Ascending aorta (tissue), 2 donors: Measurements from ENCODE around the gene ADGRG1. TPM values are rescaled to one million over a fixed set of nuclear protein-coding genes. Genes with fewer than 3 reads are reported as not detected.

ENCODE experiments used
- DNase-seq, 2 donors: peaks; one replicate each; pipeline ENCODE4 v3.0.0-alpha.2; 2019; ENCODE audit warnings: low spot score in 2 of 2
- H3K27ac ChIP-seq, 2 donors: fragments of 200-600 bp; sonication (generic); one replicate each; pipeline ENCODE4 v1.5.1; 2016 to 2017; ENCODE audit warnings: mild to moderate bottlenecking in 1 of 2
- H3K27me3 ChIP-seq: fragments of 200-600 bp; sonication (generic); one replicate; pipeline ENCODE4 v1.5.1; 2017
- H3K36me3 ChIP-seq, 2 donors: fragments of 200-600 bp; sonication (generic); one replicate each; pipeline ENCODE4 v1.5.1; 2016
- H3K4me1 ChIP-seq, 2 donors: fragments of 200-600 bp; sonication (generic); one replicate each; pipeline ENCODE4 v1.5.1; 2016 to 2017; ENCODE audit warnings: mild to moderate bottlenecking in 1 of 2
- H3K4me3 ChIP-seq, 2 donors: fragments of 200-600 bp; sonication (generic); one replicate each; pipeline ENCODE4 v1.5.1; 2016 to 2017; ENCODE audit warnings: mild to moderate bottlenecking in 1 of 2
- H3K9me3 ChIP-seq, 2 donors: fragments of 200-600 bp; sonication (generic); one replicate each; pipeline ENCODE4 v1.5.1; 2016
- intact Hi-C: fragments of 100-400 bp; cut with DNase I; formaldehyde crosslinking; loops from one replicate; pipeline ENCODE4 v1.15.1; 2023
- total RNA-seq: library from RNA; depleted of rRNA; stranded (reverse); fragments of >200 nt; gene quantifications from one replicate; pipeline ENCODE4 v1.1.0, GENCODE V29; 2016
- TF ChIP-seq, protein P1 (sequence below), 3 experiments: fragments of 200-600 bp in 2 of 3; fragments of 450-650 bp in 1 of 3; sonication (generic) in 2 of 3; IDR thresholded peaks; one replicate each; pipeline ENCODE4 v1.5.1; 2016 to 2019; ENCODE audit warnings: antibody characterized with exemption in 3 of 3, mild to moderate bottlenecking in 1 of 3, moderate library complexity in 1 of 3

ADGRG1 gene
- total RNA-seq, 1 donor from 2014 or later: 343 TPM

DNA sequence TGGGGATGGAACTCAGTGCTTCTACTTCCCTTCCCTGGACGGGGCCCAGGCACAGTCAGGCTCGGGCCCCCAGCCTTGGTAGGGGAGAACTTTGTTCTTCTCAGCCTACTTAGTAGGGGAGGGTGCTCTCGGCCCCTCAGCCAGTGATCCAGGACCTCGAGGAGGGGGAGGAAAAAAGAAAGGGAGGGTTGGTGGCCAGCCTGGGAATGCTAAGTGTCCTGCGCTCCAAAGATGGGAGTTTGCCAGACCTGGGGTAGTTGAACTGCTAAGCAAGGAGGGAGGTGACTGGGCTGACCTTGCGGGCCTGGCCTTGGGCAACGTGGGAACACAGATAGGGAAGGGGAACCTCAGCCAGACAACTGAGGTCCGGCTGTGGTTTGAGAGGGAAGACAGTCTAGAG is 12.2 kb downstream of the ADGRG1 start:
- no peaks in the 10 kb centered on the region for H3K36me3 ChIP-seq
- DNase-seq: no peak
- no peak overlapping the region for H3K4me3 ChIP-seq
- intact Hi-C loops: no loop called here
- no peaks in the 10 kb centered on the region for H3K9me3 ChIP-seq
- H3K27ac ChIP-seq: no peak overlapping the region
- no peaks in the 10 kb centered on the region for H3K4me1 ChIP-seq
- no peaks in the 10 kb centered on the region for H3K27me3 ChIP-seq
- TF ChIP-seq, protein P1, sequence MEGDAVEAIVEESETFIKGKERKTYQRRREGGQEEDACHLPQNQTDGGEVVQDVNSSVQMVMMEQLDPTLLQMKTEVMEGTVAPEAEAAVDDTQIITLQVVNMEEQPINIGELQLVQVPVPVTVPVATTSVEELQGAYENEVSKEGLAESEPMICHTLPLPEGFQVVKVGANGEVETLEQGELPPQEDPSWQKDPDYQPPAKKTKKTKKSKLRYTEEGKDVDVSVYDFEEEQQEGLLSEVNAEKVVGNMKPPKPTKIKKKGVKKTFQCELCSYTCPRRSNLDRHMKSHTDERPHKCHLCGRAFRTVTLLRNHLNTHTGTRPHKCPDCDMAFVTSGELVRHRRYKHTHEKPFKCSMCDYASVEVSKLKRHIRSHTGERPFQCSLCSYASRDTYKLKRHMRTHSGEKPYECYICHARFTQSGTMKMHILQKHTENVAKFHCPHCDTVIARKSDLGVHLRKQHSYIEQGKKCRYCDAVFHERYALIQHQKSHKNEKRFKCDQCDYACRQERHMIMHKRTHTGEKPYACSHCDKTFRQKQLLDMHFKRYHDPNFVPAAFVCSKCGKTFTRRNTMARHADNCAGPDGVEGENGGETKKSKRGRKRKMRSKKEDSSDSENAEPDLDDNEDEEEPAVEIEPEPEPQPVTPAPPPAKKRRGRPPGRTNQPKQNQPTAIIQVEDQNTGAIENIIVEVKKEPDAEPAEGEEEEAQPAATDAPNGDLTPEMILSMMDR (IDR thresholded peaks at IDR 0.05): no peak

DNA sequence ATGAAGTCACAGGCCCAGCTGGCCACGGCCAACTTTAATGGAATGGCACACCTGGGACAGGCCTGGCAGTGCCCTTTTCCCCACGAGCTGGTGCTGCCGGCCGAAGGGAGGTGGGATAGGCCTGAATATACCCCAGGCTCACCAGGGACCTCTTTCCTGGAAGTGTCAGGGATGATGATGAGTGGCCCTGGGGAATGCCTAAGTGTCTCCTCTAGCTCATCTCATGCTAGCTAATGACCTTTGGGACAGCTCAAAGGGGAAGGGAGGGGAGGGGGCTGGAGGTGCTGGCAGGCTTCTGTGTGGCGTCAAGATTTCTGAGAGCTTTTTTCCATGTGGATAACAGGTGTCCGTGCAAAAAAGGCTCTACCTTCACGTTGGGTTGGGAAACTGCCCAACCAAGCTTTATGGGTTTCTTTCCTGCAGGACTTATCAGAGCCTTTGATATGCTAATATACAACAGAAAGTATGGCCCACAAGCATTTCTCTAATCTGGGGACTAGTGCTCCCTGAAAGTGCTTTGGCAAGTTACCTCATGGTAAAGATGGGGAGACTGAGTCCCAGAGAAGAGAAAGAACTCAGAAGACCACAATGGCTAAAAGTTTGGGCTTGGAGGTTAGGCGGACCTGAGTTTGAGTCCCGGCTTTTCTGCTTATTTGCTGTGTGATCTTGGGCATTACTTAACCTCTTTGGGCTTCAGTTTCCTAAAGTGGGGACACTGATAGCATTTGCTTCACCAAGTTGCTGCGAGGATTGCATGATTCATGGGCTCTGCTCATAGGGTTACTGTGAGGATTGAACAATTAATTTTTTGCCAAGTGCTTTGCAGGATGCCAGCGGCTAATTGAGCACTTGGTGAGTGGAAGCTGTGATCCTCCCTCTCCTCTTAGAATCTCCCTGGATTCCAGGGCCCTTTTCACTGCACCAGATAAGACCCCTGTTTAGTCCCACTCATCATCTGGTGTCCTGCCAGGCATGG is 14.0 kb downstream of the ADGRG1 start:
- Histone ChIP-seq H3K4me1 (no peaks in the 10 kb centered on the region), H3K36me3 (no peaks in the 10 kb centered on the region), H3K27me3 (no peaks in the 10 kb centered on the region), H3K4me3 (no peak overlapping the region), H3K27ac (no peak overlapping the region), H3K9me3 (no peaks in the 10 kb centered on the region)
- TF ChIP-seq, protein P1 (IDR thresholded peaks at IDR 0.05): no peak
- intact Hi-C loops: no loop called here
- DNase-seq: no peak

DNA sequence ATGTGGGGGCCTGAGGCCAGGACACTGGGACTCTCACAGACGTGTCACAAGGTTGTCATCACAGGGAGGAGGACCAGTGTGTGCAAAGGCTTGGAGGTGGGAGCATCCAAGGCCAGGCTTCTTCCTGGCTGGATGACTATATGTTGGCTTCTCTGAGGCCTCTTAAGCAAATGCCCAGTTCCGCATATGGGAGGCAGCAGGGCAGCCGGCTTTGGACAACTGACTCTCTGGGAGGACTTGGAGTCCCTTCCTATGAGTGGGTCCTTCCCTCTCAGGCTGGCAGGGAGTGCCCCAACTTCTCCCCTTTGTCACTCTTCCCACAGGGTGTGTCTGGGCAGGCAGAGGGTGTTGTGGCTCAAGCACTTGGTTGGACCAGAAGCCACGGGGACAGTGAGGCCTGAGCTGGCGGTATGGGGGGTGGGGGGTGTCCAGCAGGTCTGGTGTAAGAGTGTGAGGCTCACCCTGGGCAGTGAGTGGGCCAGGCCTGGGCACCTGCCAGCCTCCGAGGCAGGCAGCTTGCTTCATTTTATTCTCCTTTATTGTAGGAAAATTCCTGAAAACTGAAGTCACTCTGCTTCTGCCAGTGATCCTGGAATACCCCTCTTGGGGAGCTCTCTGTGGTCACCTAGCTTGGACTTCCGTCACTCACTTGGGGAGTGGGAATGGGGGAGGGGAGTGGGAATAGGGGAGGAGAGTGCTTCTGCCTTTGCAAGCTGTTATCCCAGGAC is 14.9 kb downstream of the ADGRG1 start:
- no peaks in the 10 kb centered on the region for H3K4me1 ChIP-seq
- H3K36me3 ChIP-seq: no peaks in the 10 kb centered on the region
- no peaks in the 10 kb centered on the region for H3K27me3 ChIP-seq
- H3K27ac ChIP-seq: no peak overlapping the region
- H3K9me3 ChIP-seq: no peaks in the 10 kb centered on the region
- intact Hi-C loops: no loop called here
- TF ChIP-seq, protein P1 (IDR thresholded peaks at IDR 0.05): no peak
- no peak overlapping the region for H3K4me3 ChIP-seq
- no peak for DNase-seq

DNA sequence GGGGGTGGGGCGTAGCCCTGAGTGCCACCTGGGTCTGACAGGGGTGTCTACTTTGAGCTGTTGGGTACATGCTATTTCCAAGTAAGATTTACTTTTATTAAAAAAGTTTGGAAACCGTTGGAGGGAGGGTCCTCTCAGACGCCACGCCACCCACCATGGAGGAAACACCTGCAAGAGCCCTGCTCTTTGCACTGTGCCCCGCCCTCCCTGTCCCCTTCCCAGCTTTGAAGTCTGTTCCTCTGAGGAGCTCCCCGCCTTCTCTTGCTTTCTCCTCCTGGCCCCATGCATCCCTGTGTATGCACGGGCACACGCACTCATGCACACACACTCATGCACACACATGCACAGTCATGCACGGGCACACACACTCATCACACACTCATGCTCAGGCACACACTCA is 15.5 kb downstream of the ADGRG1 start:
- no peak overlapping the region for H3K27ac ChIP-seq
- no peaks in the 10 kb centered on the region for H3K4me1 ChIP-seq
- no peaks in the 10 kb centered on the region for H3K27me3 ChIP-seq
- DNase-seq: no peak
- no peak overlapping the region for H3K4me3 ChIP-seq
- intact Hi-C loops: no loop called here
- TF ChIP-seq, protein P1 (IDR thresholded peaks at IDR 0.05): no peak
- no peaks in the 10 kb centered on the region for H3K9me3 ChIP-seq
- no peaks in the 10 kb centered on the region for H3K36me3 ChIP-seq

DNA sequence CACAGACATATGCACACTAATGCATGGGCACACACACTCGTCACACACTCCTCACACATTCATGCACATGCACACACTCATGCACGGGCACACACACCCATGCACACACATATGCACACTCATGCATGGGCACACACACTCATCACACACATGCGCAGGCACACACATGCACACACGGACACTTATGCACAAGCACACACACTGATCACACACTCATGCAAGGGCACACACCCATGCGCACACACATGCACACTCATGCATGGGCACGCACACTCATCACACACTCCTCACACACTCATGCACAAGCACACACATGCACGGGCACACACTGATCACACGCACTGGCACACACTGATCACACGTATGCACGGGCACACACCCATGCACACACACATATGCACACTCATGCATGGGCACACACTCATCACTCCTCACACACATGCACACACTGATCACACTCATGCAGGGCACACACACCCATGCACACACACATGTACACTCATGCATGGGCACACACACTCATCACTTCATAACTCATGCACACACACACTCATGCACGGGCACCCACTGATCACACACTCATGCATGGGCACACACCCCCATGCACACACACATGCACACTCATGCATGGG is 16.1 kb downstream of the ADGRG1 start:
- Histone ChIP-seq H3K27ac (no peak overlapping the region), H3K9me3 (no peaks in the 10 kb centered on the region), H3K4me3 (no peak overlapping the region), H3K4me1 (no peaks in the 10 kb centered on the region), H3K36me3 (no peaks in the 10 kb centered on the region), H3K27me3 (no peaks in the 10 kb centered on the region)
- no peak for DNase-seq
- intact Hi-C loops: loop anchor here (5.0 kb wide), 1 partner anchor 52 kb away; no protein-coding TSS in a partner anchor
- TF ChIP-seq, protein P1 (IDR thresholded peaks at IDR 0.05): no peak
